Islet precursor cell (in vitro differentiated cells): ENCODE results near the gene C6orf136.
A peak's percentile ranks its signal among the peaks of the same experiment; 100 is the strongest.
"Not testable (repeated sequence)": the region's sequence is repeated elsewhere in the genome, so short reads cannot be mapped to it uniquely, and the experiment has no call there.

ENCODE experiments used
- DNase-seq: peaks from one replicate; pipeline ENCODE4 v3.0.0-alpha.2; 2018

Gene C6orf136

GRCh38 chr6:30664994-30665767 lies 18.2 kb downstream of the C6orf136 start:
- DNase-seq, result no peak

- not testable (repeated sequence) for DNase-seq
These were observed 19.4 kb downstream of the C6orf136 start for GRCh38 chr6:30666300-30666699.

- DNase-seq, result no peak
These were observed 24.0 kb downstream of the C6orf136 start for GRCh38 chr6:30670760-30671527.

- DNase-seq, result peak; percentile 97
These were observed 25.7 kb downstream of the C6orf136 start, which contains the start of gene DHX16 for GRCh38 chr6:30672445-30673253. TSS of gene DHX16 (minus strand) at chr6:30673006. CDS start at chr6:30672841, 165 bp downstream.

- DNase-seq, result no peak
These were observed 29.8 kb downstream of the C6orf136 start for GRCh38 chr6:30676660-30677285.

GRCh38 chr6:30678964-30679726 lies 32.2 kb downstream of the C6orf136 start:
- DNase-seq, result peak; percentile 94

GRCh38 chr6:30679765-30680535 lies 33.0 kb downstream of the C6orf136 start:
- no peak for DNase-seq

- no peak for DNase-seq
These were observed 34.8 kb downstream of the C6orf136 start for GRCh38 chr6:30681766-30682142.

- DNase-seq, result peak; percentile 92
These were observed 35.5 kb downstream of the C6orf136 start for GRCh38 chr6:30682143-30683117.

- DNase-seq, result no peak
These were observed 36.4 kb downstream of the C6orf136 start for GRCh38 chr6:30683183-30683979.

- no peak for DNase-seq
These were observed 37.0 kb downstream of the C6orf136 start for GRCh38 chr6:30683980-30684338.

GRCh38 chr6:30684386-30685156 lies 37.6 kb downstream of the C6orf136 start:
- DNase-seq, result no peak

- no peak for DNase-seq
These were observed 38.5 kb downstream of the C6orf136 start for GRCh38 chr6:30685157-30686008.

GRCh38 chr6:30686009-30686907 lies 39.3 kb downstream of the C6orf136 start, which contains the start of gene PPP1R18:
TSS of gene PPP1R18 (minus strand) at chr6:30686645. CDS start at chr6:30686018, 627 bp downstream.
- no peak for DNase-seq

- peak; percentile 97 for DNase-seq
These were observed 40.1 kb downstream of the C6orf136 start for GRCh38 chr6:30686908-30687658.
